Prostate gland (tissue), 2 donors: ENCODE data around the gene CCIN.

Experiments used
- CTCF ChIP-seq, 4 experiments: fragments of 200-600 bp in 2 of 4; fragments of 450-650 bp in 2 of 4; sonication (generic) in 2 of 4; IDR thresholded peaks; 1 replicate in 3 of 4; 2 replicates in 1 of 4; pipeline ENCODE4 v1.5.1; 2016 to 2019; ENCODE audit warnings: antibody characterized with exemption in 4 of 4, mild to moderate bottlenecking in 2 of 4, moderate library complexity in 2 of 4
- POLR2A ChIP-seq: fragments of 450-650 bp; IDR thresholded peaks from one replicate; pipeline ENCODE4 v1.6.1; 2016; ENCODE audit warnings: antibody characterized with exemption, mild to moderate bottlenecking

- no peak for TF ChIP-seq CTCF (IDR thresholded peaks at IDR 0.05)
- TF ChIP-seq POLR2A = no peak
Observed at GRCh38 chr9:36194326-36195000, 25.3 kb downstream of the CCIN start.
